Left ventricle myocardium inferior (tissue), 1 donor: ENCODE results near the gene GNLY. TPM values are rescaled to one million over a fixed set of nuclear protein-coding genes. Genes with fewer than 3 reads are reported as not detected.
A peak's percentile ranks its signal among the peaks of the same experiment; 100 is the strongest.

ENCODE experiments used
- DNase-seq: peaks from one replicate; pipeline ENCODE4 v3.0.0-alpha.2; 2020
- H3K27ac ChIP-seq: fragments of 200-600 bp; replicated peaks from 2 replicates; pipeline ENCODE4 v1.8.0; 2021
- H3K27me3 ChIP-seq: fragments of 200-600 bp; 2 replicates; pipeline ENCODE4 v1.8.0; 2021; ENCODE audit warnings: low read depth
- H3K36me3 ChIP-seq: fragments of 200-600 bp; 2 replicates; pipeline ENCODE4 v1.8.0; 2021
- H3K4me1 ChIP-seq: fragments of 200-600 bp; 2 replicates; pipeline ENCODE4 v1.8.0; 2021
- H3K4me3 ChIP-seq: fragments of 200-600 bp; 2 replicates; pipeline ENCODE4 v1.8.0; 2021; ENCODE audit warnings: mild to moderate bottlenecking, moderate library complexity
- H3K9me3 ChIP-seq: fragments of 200-600 bp; replicated peaks from 2 replicates; pipeline ENCODE4 v1.8.0; 2021
- CTCF ChIP-seq: fragments of 200-600 bp; IDR thresholded peaks from 2 replicates; pipeline ENCODE4 v1.8.0; 2021; ENCODE audit warnings: antibody characterized with exemption, mild to moderate bottlenecking, borderline replicate concordance
- intact Hi-C: fragments of 100-400 bp; cut with micrococcal nuclease; formaldehyde crosslinking; loops from one replicate; pipeline ENCODE4 v1.11.0; 2022
- total RNA-seq: library from RNA; stranded (reverse); fragmentation: NEBNext Ultra II Directional; extraction: Animal tissue kit (Norgen Biotek cat#: 25700); gene quantifications from one replicate; pipeline ENCODE4 v1.2.1, GENCODE V29; 2021
- donor health status: DM: no; HTN: yes; CAD: no; lungs with severe emphysema.

Gene GNLY
- total RNA-seq, 1 donor from 2014 or later: 1.5 TPM

GRCh38 chr2:85741211-85741832, 47.2 kb downstream of the GNLY start:
- H3K27ac ChIP-seq: peak overlapping the region; percentile 96

GRCh38 chr2:85741833-85742455, 47.8 kb downstream of the GNLY start:
- intact Hi-C loops: no loop called here
- no peak for TF ChIP-seq CTCF
- Histone ChIP-seq H3K4me1 (peaks cover 81% of the 10 kb centered on the region), H3K9me3 (no peaks in the 10 kb centered on the region), H3K4me3 (peak overlapping the region; percentile 26), H3K27ac (peak overlapping the region; percentile 96), H3K27me3 (no peaks in the 10 kb centered on the region), H3K36me3 (no peaks in the 10 kb centered on the region)
- peak; percentile 63 for DNase-seq

More at GRCh38 chr2:85741211-85741832, 47.2 kb downstream of the GNLY start:
- Histone ChIP-seq H3K27me3 (no peaks in the 10 kb centered on the region), H3K4me3 (peak overlapping the region; percentile 26), H3K36me3 (no peaks in the 10 kb centered on the region), H3K4me1 (peaks cover 76% of the 10 kb centered on the region), H3K9me3 (no peaks in the 10 kb centered on the region)
- intact Hi-C loops: no loop called here
- DNase-seq: peak; percentile 58
- no peak for TF ChIP-seq CTCF

GRCh38 chr2:85743304-85743978, 49.3 kb downstream of the GNLY start:
- H3K27ac ChIP-seq: peak overlapping the region; percentile 96
- TF ChIP-seq CTCF: no peak
- no peak overlapping the region for H3K4me3 ChIP-seq
- DNase-seq: no peak
- no peaks in the 10 kb centered on the region for H3K36me3 ChIP-seq
- no peaks in the 10 kb centered on the region for H3K27me3 ChIP-seq
- intact Hi-C loops: no loop called here
- H3K9me3 ChIP-seq: no peaks in the 10 kb centered on the region
- H3K4me1 ChIP-seq: peaks cover 79% of the 10 kb centered on the region

GRCh38 chr2:85744055-85744454, 49.9 kb downstream of the GNLY start:
- H3K4me1 ChIP-seq: peaks cover 83% of the 10 kb centered on the region
- no peak for TF ChIP-seq CTCF
- intact Hi-C loops: no loop called here
- no peaks in the 10 kb centered on the region for H3K27me3 ChIP-seq
- no peaks in the 10 kb centered on the region for H3K36me3 ChIP-seq
- no peak for DNase-seq
- no peaks in the 10 kb centered on the region for H3K9me3 ChIP-seq
- H3K27ac ChIP-seq: peak overlapping the region; percentile 96
- H3K4me3 ChIP-seq: no peak overlapping the region

GRCh38 chr2:85744741-85745601, 50.8 kb downstream of the GNLY start:
- intact Hi-C loops: no loop called here

More at GRCh38 chr2:85744741-85745601, 50.8 kb downstream of the GNLY start:
- Histone ChIP-seq H3K4me1 (peaks cover 92% of the 10 kb centered on the region), H3K36me3 (no peaks in the 10 kb centered on the region), H3K27me3 (no peaks in the 10 kb centered on the region), H3K4me3 (peak overlapping the region; percentile 22), H3K9me3 (no peaks in the 10 kb centered on the region), H3K27ac (peak overlapping the region; percentile 96)
- no peak for TF ChIP-seq CTCF
- DNase-seq: peak; percentile 65
